ENCODE measurements around the gene SPAG7. TPM values are rescaled to one million over a fixed set of nuclear protein-coding genes. Genes with fewer than 3 reads are reported as not detected.

SPAG7 gene, protein sequence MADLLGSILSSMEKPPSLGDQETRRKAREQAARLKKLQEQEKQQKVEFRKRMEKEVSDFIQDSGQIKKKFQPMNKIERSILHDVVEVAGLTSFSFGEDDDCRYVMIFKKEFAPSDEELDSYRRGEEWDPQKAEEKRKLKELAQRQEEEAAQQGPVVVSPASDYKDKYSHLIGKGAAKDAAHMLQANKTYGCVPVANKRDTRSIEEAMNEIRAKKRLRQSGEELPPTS
- 66.7 to 87.0 TPM (median 69.4 TPM) in 5 replicates for total RNA-seq (2022; extraction: Qiagen RNA extraction)

DNA sequence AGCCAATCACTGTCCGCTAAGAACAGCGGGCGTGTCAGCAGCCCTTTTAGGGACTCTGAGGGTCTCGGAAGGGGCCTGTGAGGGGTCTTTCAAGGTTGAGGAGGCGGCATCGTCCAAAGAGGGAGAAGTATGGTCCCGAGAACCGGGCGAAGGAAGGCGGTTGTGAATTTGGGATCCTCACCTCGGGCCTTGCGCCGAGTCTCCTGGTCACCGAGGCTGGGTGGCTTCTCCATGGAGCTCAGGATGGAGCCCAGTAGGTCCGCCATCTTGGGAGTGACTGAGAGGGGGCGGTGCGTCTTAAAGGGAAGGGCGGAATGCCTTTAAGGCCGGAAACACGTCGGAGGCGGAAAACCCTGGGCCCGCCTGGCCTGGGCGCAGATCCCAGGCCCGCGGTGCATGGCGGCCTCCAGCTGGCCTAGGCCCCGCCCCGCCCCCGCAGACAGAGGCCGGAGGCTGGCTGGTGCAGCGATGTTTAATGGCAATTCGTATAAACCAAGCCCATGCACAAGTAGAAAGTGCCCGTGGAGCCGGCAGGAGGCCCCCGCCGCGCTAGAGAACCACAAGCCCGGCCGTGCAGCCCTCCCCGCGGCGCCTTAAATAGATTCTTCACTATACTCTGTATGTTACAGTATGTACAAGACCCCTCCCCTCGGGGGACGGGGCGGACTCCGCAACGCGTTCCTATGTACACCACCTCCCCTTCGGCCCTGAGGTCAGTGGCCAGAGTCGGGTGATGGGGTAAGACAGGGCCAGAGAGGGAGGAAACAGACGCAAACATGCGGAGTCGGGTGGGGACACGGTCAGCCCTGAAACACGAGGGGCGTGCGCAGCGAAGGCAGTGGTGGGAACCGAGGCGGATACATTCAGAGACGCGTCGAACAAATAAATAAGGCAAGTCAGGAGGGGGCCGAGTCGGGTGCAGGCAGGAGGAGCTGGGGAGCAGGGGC lies at the start of gene SPAG7:
Gene SPAG7, minus strand, starts transcription at position 279 of the 947 bp plus-strand sequence. Its CDS starts 13 bp downstream, at position 266.

DNA sequence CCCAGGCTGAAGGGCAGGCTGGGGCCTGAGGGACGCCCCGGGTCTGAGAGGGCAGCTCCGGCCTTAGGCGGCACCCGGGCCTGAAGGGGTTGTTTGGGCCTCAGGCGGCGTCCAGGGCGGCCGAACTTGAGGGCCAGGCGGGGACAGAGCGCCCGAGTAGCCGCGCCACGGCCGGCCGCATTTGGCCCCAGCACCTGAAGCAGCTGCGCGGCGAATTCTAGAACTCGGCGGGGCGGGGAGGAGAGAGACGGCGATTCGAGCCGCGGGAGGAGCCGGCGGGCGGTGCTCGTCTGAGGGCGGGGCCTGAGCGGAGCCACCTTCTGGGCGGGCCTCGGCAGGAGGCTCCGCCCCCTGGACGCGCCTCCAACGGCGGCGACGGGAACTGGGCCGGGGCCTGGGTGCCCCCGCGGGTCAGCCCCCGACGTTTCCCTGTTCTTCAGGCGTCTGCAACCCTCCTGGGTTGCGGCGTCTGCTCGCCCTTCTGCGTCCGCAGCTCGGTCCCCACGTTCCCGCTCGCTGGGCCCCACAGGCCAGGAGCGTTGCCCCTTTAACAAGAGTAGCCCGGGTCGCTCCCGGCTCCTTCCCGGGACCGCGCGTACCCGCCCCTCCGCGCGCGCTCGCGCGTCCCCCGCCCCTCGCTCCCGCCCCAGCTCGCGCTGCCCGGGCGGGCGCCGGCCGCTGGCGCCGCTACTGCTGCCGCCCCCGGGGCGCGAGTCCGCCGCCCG lies 29.8 kb upstream of the SPAG7 start, which contains the start of the genes INCA1 and KIF1C:
Gene INCA1, minus strand, starts transcription at position 221 of the 725 bp plus-strand sequence. CDS start 3,085 bp downstream, outside the sequence.
Gene KIF1C, plus strand, starts transcription at position 649 of the 725 bp plus-strand sequence. CDS start 2,297 bp downstream, outside the sequence.

DNA sequence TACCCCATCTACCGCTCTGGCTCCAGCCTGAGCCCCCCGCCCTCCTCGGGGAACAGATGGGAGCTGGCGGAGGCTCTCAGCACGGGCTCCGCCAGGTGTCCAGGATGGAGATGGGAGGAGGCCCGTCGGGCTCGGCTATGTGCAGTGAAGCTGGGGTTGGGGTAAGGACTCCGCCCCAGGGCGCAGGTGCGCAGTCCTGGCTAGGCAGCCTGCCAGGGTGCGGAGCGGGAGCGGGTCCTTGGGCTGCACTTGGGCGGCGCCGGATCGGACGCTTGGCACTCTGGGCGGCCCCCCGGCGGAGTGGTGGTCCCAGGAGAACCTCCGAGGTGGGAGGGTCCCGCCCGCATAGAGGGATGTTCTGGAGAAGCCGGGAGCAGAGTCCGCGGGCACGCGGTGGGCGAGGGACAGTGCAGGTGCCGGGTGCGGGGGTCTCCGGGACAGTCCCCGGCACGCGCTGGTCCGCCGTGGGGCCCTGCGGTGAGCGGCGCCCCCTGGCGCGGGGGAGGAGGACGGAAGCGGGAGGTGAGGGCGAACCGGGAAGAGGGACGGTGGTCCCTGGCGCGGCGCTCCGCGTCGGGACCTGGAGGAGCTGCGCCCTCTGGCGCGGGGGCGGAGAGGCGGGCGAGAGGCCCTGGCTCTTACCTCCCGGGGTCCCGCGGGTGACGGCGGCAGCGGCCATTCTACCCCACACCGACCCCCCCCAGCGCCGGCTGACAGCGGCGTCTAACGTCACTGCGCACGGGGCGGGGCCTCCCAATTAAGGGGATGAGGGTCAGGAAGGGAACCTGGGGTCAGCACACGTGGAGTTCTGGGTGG lies 19.5 kb upstream of the SPAG7 start, which contains the start of gene CAMTA2:
Gene CAMTA2, minus strand, starts transcription at position 725 of the 816 bp plus-strand sequence. CDS start 1,453 bp downstream, outside the sequence.

GRCh38 chr17:4950746-4951204 lies 16.8 kb downstream of the SPAG7 start, which contains the start of gene ENO3:
Gene ENO3, plus strand, starts transcription at chr17:4951119. Its CDS starts 711 bp downstream, at chr17:4951830.

GRCh38 chr17:4948166-4948930 lies 19.3 kb downstream of the SPAG7 start, which contains the start of gene PFN1:
Gene PFN1, minus strand, starts transcription at chr17:4948530. Its CDS starts 136 bp downstream, at chr17:4948394.

DNA sequence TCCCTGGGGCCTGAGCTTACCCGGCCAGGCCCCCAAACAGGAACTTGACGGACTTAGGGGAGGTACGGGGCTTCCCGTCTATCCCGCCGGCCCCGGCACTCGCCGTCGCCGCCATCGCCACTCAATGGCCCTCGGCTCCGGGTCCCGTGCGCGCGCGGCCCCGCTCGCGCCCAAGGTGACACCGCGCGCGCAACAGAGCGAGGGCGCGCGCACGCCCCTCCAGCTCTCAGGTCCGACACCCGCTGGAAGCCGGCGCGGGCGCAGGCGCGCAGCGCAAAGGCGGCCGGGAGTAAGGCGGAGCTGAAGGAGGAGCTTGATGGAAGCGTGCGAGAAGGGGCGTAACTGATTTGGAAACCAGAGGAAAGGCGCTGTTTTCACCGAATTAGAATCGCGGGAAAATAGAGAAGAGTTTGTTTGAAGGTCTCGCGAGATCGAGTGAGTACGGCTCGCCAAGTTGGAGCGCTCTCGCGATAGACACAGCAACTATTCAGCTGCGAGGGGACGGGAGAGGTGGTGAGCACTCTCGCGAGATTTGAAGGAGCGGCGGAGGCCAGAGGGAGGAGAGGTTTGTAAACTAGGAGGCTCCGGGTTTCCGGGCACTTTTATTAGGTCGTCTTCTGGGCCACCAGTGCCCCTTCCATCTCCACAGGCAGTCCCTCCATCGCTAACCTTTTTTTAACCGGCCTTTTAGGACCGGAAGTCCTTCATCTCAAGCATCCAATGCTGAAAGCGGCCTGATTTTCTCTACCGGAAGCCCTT lies 27.6 kb downstream of the SPAG7 start, which contains the start of the genes RNF167 and SLC25A11:
Gene RNF167, plus strand, starts transcription at position 473 of the 759 bp plus-strand sequence. CDS start 642 bp downstream, outside the sequence.
Gene SLC25A11, minus strand, starts transcription at position 251 of the 759 bp plus-strand sequence. Its CDS starts 136 bp downstream, at position 115.

GRCh38 chr17:4931963-4932362 lies 35.7 kb downstream of the SPAG7 start, which contains the start of gene GP1BA:
Gene GP1BA, plus strand, starts transcription at chr17:4932277. Its CDS starts 328 bp downstream, at chr17:4932605.

Other genes starting within 250 kb of the SPAG7 start
- gene MED11, start 236.4 kb downstream of the SPAG7 start, total RNA-seq (2022; extraction: Qiagen RNA extraction): 36.7 to 41.6 TPM (median 39.5 TPM) in 5 replicates
- gene ZMYND15, start 228.0 kb downstream of the SPAG7 start, total RNA-seq (2022; extraction: Qiagen RNA extraction): 0.32 to 0.52 TPM (median 0.40 TPM) in 5 replicates
- gene CXCL16, start 227.9 kb downstream of the SPAG7 start, total RNA-seq (2022; extraction: Qiagen RNA extraction): 13.7 to 21.8 TPM (median 21.1 TPM) in 5 replicates
- 0.34 to 1.2 TPM (median 0.66 TPM) in 5 replicates for gene TM4SF5, start 195.9 kb downstream of the SPAG7 start, total RNA-seq (2022; extraction: Qiagen RNA extraction)
- 0.81 to 1.2 TPM (median 1.0 TPM) in 5 replicates for gene VMO1, start 181.5 kb downstream of the SPAG7 start, total RNA-seq (2022; extraction: Qiagen RNA extraction)
- not detected in 5 replicates for gene GLTPD2, start 178.9 kb downstream of the SPAG7 start, total RNA-seq (2022; extraction: Qiagen RNA extraction)
- gene PSMB6, start 171.7 kb downstream of the SPAG7 start, total RNA-seq (2022; extraction: Qiagen RNA extraction): 454 to 502 TPM (median 480 TPM) in 5 replicates
- 16.1 to 28.8 TPM (median 21.3 TPM) in 5 replicates for gene PLD2, start 160.7 kb downstream of the SPAG7 start, total RNA-seq (2022; extraction: Qiagen RNA extraction)
- 37.4 to 64.7 TPM (median 58.2 TPM) in 5 replicates for gene MINK1, start 134.5 kb downstream of the SPAG7 start, total RNA-seq (2022; extraction: Qiagen RNA extraction)
- gene C17orf107, start 68.3 kb downstream of the SPAG7 start, total RNA-seq (2022; extraction: Qiagen RNA extraction): 0.26 to 0.39 TPM (median 0.28 TPM) in 5 replicates
- gene CHRNE, start 64.7 kb downstream of the SPAG7 start, total RNA-seq (2022; extraction: Qiagen RNA extraction): 0.05 to 0.25 TPM (median 0.06 TPM) in 3 of 5 replicates, not detected in the others
- not detected in 5 replicates for gene GP1BA, start 35.5 kb downstream of the SPAG7 start, total RNA-seq (2022; extraction: Qiagen RNA extraction)
- 45.9 to 69.3 TPM (median 67.6 TPM) in 5 replicates for gene SLC25A11, start 27.8 kb downstream of the SPAG7 start, total RNA-seq (2022; extraction: Qiagen RNA extraction)
- gene RNF167, start 27.5 kb downstream of the SPAG7 start, total RNA-seq (2022; extraction: Qiagen RNA extraction): 86.7 to 163 TPM (median 139 TPM) in 5 replicates
- gene PFN1, start 19.3 kb downstream of the SPAG7 start, total RNA-seq (2022; extraction: Qiagen RNA extraction): 2,234 to 3,252 TPM (median 3,174 TPM) in 5 replicates
- 39.2 to 50.6 TPM (median 42.0 TPM) in 5 replicates for gene ENO3, start 16.7 kb downstream of the SPAG7 start, total RNA-seq (2022; extraction: Qiagen RNA extraction)
- gene CAMTA2, start 19.9 kb upstream of the SPAG7 start, total RNA-seq (2022; extraction: Qiagen RNA extraction): 19.4 to 41.9 TPM (median 36.7 TPM) in 5 replicates
- gene INCA1, start 29.7 kb upstream of the SPAG7 start, total RNA-seq (2022; extraction: Qiagen RNA extraction): 1.0 to 1.9 TPM (median 1.5 TPM) in 5 replicates
- 108 to 141 TPM (median 136 TPM) in 5 replicates for gene KIF1C, start 30.1 kb upstream of the SPAG7 start, total RNA-seq (2022; extraction: Qiagen RNA extraction)
- 0.34 to 1.0 TPM (median 0.65 TPM) in 5 replicates for gene SLC52A1, start 67.6 kb upstream of the SPAG7 start, total RNA-seq (2022; extraction: Qiagen RNA extraction)
- gene ZFP3, start 110.7 kb upstream of the SPAG7 start, total RNA-seq (2022; extraction: Qiagen RNA extraction): 0.84 to 1.4 TPM (median 1.1 TPM) in 5 replicates
- 3.6 to 4.2 TPM (median 3.8 TPM) in 5 replicates for gene ZNF232, start 144.1 kb upstream of the SPAG7 start, total RNA-seq (2022; extraction: Qiagen RNA extraction)
- 0.02 to 0.05 TPM (median 0.02 TPM) in 5 replicates for gene USP6, start 148.2 kb upstream of the SPAG7 start, total RNA-seq (2022; extraction: Qiagen RNA extraction)
- gene ZNF594, start 224.1 kb upstream of the SPAG7 start, total RNA-seq (2022; extraction: Qiagen RNA extraction): 1.1 to 1.5 TPM (median 1.5 TPM) in 5 replicates

Measured in A549 treated with dexamethasone at 1 μM for 4 hours (cell line).